ENCODE results near the gene SYPL2. TPM values are rescaled to one million over a fixed set of nuclear protein-coding genes. Genes with fewer than 3 reads are reported as not detected.

The SYPL2 gene
- total RNA-seq, 1 donor, result 1.7 TPM

- no peak for TF ChIP-seq CTCF (IDR thresholded peaks at IDR 0.05; ENCODE audit: insufficient read depth, low read length)
- no peak overlapping the region for H3K4me3 ChIP-seq (ENCODE audit: low read depth, low read length)
- DNase-seq (ENCODE audit: low read depth), result no peak
These were observed 29.4 kb downstream of the SYPL2 start for GRCh38 chr1:109495738-109496137.

GRCh38 chr1:109497449-109498160 lies 31.3 kb downstream of the SYPL2 start:
- no peak overlapping the region for H3K4me3 ChIP-seq (ENCODE audit: low read depth, low read length)
- TF ChIP-seq CTCF (IDR thresholded peaks at IDR 0.05; ENCODE audit: insufficient read depth, low read length), result no peak
- DNase-seq (ENCODE audit: low read depth), result peak; percentile 22

GRCh38 chr1:109498161-109498801 lies 31.9 kb downstream of the SYPL2 start:
- no peak overlapping the region for H3K4me3 ChIP-seq (ENCODE audit: low read depth, low read length)
- peak; percentile 31 for DNase-seq (ENCODE audit: low read depth)
- peak; percentile 63 for TF ChIP-seq CTCF (IDR thresholded peaks at IDR 0.05; ENCODE audit: insufficient read depth, low read length)

- H3K4me3 ChIP-seq (ENCODE audit: low read depth, low read length), result no peak overlapping the region
- peak; percentile 22 for DNase-seq (ENCODE audit: low read depth)
- TF ChIP-seq CTCF (IDR thresholded peaks at IDR 0.05; ENCODE audit: insufficient read depth, low read length), result no peak
These were observed 32.7 kb downstream of the SYPL2 start for GRCh38 chr1:109499081-109499480.

GRCh38 chr1:109499661-109500536 lies 33.6 kb downstream of the SYPL2 start:
- DNase-seq (ENCODE audit: low read depth), result peak; percentile 62
- H3K4me3 ChIP-seq (ENCODE audit: low read depth, low read length), result no peak overlapping the region
- peak; percentile 54 for TF ChIP-seq CTCF (IDR thresholded peaks at IDR 0.05; ENCODE audit: insufficient read depth, low read length)

GRCh38 chr1:109500941-109501381 lies 34.6 kb downstream of the SYPL2 start:
- no peak overlapping the region for H3K4me3 ChIP-seq (ENCODE audit: low read depth, low read length)
- peak; percentile 81 for DNase-seq (ENCODE audit: low read depth)
- TF ChIP-seq CTCF (IDR thresholded peaks at IDR 0.05; ENCODE audit: insufficient read depth, low read length), result no peak
